Amniotic stem cell (primary cell): Measurements from ENCODE around the gene LAMA4.

ENCODE experiments used
- DNase-seq: peaks from one replicate; lab custom pipeline; 2025; lab: John Stamatoyannopoulos, UW

Gene LAMA4

DNA sequence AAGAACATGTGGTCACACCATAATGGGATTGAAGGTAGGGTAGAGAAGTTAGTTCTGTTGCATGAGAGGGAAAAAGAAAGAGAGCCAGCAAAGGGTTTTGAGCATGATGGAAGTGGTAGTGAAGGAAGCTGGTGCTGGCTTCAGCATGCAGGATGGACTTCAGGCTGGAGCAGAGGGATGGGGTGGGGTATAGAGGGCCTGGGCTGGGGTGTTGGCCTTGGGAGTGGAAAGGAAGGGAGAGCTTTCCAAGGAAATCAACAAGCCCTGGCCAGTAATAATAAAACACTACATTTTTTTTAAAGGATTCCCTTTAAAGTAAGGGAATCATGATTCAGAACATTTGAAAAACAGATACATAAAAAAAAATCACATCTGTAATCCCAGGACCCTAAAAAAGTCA is 61.2 kb downstream of the LAMA4 start:
- DNase-seq = no peak

DNA sequence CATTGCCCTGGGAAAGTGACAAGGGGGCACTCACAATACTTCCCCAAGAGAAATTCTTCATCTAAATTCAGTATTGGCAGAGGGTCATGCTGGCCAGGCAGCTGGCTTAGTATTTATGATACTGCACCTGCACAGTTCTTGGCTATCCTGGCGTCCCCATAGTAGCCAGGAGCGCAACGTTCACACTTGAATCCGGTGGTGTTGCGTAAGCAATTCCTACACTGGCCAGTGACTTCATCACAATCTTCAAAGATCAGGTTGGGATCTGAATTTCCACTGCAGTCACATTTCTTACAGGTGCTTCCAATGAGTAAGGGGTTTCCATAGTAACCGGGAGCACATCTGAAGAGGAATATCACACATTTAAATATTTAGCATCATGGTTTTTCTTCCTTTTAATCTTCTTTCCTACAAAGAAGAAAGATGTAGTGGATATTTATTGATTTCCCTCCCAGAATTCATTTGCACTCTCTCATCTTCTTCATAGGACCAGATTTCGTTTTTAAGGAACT is 62.8 kb downstream of the LAMA4 start:
- DNase-seq = no peak

DNA sequence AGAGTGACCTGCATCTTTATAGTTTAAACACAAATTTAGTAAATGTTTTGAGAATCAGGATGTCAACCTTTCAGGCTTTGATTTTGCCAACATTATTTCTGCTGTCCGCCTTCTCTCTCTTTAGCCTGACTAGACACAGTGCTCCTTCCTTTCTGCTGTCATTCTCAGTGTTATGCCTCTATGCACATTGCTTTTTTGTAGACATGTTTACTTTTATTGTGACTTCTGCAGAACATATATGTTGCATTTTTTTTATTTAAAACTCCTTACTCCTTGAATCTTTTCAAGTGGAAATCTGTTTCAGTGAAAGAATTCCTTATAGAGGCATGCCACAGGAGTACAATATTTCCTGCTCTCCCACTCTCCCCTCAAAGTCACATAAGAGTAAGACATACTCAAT is 64.2 kb downstream of the LAMA4 start:
- DNase-seq = no peak

DNA sequence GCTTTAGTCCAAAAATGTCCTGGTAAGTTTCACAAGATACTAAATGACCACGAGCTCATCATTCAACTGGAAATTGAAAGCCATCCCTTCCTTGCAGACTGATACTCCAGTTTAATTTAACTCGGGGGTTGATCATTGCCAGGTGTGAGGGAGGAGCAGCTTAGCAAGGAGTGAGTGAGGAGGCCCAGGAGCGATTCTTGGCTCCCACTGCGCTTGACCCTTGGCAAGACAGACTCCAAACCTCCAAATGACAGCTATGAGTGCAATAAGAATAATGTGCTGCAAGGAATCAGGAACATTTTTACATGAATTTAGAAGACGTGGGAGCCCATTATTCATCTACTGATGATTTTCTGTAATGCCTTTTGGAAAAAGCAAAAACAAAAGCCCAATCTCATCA is 64.9 kb downstream of the LAMA4 start:
- no peak for DNase-seq

DNA sequence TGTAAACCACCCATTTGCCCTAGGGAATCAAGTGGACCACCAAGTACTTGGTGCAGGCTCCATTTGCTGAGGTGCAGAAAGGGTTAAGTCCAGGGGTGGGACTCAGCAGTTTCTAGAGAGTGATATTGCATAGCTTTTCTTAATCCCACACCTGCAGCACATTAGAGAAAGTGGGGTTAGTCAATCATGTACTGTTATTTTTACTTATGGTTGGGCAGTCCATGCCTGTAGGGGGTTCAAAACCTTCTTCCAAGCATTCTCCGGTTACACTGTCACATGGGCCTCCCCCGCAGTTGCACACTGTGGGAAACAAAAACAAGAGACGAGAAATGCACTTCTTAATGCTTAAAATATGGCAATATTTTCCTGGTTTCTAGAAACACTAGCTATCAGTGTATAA is 65.5 kb downstream of the LAMA4 start:
- peak; percentile 20 for DNase-seq

DNA sequence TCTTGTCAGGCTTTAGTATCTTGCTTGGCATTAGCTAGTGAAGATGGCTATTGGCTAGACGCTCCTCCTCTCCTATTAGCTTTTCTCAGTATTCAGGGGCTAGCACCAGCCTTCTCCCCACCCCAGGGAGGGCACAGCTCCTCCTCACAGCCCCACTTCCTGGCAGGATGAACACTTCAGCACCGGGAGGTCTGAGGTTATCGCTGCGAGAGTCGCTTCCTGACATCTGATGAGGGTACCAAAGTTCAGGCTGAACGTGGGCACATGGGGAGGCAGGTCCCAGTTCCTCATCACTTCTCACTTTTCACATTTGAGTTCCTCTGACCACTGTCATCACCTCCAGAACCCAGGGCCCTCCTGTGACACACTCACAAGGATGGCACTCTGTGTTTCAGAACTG is 66.6 kb downstream of the LAMA4 start:
- DNase-seq = no peak

DNA sequence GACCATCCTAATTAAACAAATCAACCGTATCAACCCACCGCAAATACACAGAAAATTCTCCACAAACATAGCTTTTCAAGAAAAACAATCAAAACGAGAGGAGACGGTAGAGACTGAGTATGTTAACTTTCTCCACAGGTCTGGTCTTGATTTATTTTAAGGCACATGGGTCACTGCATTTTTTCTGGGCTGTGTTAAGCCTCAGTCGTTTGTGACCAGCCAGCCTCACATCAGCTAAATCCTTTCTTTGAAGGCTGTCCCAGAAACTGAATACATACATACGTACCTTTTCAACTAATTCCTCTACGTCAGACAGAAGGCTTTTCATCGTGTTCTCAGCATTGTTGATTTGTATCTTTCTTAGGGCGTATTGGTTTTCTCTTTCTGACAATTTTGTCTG is 69.4 kb downstream of the LAMA4 start:
- no peak for DNase-seq

DNA sequence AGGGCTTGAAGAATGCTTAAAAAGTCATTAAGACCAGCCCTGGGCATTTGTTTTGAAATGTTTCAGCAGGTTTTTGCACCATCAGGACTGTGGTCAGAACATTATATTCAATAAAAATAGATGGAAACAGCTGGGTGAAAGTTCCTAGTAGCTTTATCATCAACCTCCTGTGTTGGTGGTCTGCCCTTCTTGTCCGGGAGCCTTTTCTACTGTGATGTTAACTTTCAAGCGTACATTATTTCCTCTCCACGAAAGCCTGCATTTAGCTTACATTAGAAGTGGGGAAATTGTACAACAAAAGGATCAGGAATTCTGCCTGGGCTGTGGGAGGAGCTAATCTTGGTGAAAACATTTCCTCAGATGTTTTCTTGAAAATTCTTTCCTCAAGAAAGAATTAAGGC is 71.1 kb downstream of the LAMA4 start:
- no peak for DNase-seq

DNA sequence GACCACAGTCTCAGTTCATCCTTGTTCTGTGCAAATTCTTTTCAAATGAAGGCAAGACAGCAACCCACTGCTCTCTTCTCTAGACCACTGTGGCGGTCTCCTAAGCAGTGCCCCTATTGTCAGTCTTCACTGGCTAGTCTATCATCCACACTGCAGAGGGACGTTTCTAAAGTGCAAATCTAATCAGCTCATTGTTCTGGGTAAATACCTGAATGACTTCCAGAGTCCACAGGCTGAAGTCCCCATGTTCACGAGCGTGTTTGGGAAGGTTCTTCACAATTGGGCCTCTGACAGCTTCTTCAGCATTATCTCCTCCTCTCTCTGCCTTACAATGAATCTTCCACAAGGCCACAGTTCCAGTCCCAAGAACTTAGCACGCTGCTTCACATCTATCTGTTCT is 73.2 kb downstream of the LAMA4 start:
- no peak for DNase-seq

DNA sequence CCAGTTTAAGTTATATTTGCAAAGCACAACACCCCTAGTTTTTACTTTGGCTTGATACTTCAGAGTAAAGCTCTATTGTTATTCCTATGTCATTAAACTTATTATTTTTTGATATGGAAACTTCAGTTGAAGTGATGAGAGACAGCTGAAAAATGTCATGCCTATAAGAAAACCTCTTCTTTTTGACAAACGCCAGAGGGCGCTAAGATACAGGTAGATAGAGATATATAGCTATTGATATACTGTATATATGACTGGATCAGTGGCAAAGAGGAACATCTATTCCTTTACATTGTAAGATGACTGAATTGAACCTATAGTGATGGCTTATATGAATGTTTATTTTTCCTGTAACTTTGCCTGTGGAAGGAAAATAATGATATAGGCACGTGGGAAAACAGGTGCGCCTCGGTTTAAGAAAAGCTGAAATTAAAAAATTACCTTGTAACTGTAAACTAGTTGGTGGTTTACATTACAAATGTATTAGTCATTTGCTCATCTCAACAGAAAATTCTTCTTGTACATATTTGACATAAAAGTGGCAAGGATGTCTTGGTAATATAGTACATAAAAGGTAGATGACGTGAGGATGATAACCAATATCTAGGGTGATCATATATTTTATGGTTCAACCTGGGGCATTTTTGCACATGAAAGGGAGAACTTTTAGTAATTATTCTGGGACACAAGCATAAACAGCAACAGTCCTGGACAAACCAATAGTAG is 74.1 kb downstream of the LAMA4 start:
- DNase-seq = peak; percentile 74

DNA sequence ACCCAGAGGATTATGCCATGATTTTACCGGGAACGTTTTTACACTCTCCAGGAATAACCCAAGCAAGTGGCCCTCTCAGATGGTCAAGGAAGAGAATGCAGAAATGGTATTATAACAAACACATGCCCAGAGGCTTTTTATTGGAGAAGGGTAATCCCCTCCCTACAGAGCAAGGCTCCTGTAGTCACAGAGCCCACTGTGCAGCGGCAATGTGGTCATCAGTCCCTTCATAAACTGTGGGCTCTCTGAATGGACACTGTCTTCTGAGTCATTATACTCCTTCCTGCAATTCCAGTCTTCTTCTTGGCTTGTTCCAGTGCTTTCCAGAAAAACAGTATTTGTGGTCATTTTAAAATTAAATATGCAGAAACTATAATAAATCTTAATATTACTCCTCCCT is 74.7 kb downstream of the LAMA4 start:
- no peak for DNase-seq

DNA sequence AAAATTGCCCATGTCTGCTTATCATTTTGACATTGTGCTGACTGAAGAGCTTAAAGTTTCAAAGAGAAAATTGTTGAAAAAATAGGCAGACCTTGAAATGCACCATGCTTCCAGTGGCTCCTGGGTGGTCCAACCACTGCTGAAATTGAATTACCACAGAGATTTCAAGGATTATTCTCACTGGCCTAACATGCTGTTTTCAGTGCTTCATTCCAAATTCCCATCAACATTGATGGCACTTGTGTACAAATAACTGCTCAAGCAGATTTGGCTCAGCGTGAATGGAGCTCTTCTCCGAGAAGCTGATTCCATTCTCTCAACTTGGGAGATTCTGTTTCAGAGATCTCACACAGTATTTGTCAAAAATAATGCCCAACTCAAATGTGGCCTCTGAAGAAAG is 75.5 kb downstream of the LAMA4 start:
- DNase-seq = no peak

DNA sequence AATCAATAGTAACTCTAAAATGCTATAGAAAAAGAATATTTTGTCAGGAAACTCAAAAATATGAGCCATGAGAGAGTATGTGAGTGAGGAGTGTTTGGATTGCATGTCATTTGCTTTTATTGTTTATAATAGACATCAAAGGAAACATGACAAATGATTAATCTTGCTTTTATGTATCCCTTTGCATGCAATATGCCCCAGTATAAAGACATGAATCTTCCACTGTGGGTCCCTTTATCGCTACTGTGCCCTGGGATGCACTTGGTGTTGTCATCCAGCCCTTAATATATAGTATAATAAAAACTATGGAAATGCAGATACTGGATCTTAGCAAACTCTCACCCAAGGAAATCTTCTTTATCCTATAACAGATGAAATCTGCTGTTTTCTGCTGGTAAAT is 77.3 kb downstream of the LAMA4 start:
- no peak for DNase-seq

DNA sequence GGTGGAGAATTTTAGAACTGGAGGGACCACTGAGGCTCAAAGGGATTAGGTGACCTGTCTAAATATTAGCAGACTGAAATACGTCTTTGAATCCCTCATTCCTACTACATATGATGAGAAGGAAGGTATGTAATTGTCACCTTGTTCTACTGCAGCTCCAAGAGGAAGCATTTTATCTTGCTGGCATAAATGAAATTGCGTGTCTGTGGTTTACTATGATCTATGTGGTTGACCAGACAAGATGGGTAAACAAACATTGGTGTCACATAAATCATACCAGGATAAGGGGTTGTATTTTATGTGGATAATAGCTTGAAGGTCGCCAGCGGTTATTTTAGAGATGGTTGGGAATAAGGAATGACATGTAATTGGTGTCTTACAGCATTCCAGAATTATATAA is 78.2 kb downstream of the LAMA4 start:
- DNase-seq = no peak

DNA sequence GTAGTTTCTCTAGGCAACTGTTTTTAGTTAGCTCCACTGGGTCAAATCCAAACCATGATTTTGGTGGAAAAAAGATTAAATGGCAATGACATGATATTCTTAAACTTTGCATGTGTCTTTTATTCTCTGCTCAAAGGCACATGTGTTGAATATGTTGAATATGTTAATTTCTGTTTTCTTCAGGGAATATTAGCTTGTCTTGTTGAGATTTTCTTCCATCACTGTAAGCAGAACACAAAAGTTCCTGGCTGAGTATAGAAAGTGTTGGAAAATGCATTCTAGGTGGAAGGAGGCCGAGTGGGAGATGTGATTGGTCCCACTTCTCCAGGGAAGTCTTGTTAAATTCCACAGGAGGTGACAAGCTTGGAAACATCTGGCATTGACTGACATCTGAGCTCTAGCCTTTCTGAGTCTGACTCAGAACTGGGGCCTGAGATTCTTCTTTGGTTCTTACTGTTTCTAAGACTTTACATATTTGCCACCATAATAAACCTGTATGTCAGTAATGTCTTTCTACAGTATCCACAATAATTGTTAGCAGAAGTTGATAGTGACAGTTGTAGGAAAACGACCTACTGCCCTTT is 81.1 kb downstream of the LAMA4 start:
- DNase-seq = no peak

DNA sequence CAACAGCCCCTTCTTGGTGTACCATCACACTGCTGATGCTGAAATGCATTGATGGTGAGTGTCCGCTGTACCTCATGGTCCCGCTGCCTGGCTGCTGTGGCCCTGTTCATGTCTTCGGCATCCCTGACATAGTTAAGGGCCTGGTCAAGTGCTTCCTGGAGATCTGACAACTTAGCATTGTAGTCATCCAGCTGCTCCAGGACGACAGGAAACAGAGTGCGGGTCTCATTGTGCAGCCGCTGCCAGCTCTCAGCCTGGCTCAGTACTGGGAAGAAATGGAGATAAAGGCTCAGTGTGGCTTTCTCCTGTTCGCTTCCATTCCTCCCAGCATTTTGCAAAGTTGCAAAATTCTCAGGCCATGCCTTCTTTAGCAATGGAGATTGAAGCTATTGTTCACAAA is 81.8 kb downstream of the LAMA4 start:
- no peak for DNase-seq

DNA sequence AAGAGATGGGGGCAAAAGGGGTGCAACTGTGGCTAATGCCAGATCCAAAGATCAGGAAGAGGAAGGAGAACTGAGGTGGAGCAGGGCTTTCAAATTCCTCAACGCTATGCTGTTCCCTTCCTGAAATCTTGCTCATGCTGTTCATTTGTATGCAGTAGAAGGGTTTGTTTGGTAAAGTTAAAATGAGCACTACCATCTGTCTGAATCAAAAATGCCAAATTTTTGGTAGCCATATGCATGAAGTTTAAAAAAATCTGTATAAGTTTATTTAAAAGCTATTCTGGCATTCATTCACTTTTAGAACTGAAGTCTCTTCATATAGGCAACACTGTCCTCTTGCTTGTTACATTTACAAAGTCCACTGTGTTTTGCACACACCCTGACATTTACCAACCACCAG is 84.8 kb downstream of the LAMA4 start:
- no peak for DNase-seq

DNA sequence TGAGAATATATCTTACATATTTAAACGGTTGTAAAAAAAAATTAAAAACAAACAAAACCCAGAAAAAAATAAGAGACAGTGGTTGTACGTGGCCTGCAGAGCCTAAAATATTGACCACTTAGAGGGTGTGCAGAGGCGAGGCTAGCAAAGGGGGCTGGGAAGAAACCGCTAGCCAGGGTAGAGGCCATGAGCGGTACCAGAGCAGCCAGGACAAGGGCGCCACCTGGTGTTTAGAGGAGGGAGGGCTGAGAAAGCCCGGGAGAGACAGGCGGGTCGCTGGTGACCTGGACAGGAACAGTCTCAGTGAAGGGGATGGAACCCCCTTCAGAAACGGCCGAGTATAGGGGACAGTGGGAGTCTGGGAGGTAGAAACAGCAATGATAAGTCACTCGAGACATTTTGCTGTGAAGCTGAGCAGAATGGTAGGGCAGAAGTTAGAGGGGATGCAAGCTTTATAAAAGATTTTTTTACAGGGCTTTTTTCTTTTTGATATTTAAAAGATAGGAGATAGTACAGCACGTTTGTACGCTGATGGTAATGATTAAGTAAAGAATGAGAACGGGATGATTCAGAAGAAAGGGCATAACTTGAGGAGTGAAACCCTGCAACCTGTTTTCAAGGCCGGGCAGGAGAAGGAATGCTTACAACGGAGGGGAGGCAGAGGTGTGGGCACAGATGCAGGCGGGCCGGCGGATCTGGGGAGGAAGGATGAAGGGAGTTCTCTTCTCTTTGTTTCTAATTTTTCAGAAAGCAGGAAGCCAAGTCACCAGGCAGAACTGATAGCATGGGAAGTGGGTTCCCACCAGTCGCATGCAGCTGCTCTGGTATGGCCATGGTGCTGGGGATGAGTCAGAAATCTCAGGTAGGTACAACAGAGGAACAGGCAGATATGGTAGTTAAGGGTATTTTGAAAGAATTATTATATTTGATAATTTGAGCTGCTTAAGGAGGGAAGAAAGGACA is 90.8 kb downstream of the LAMA4 start:
- DNase-seq = peak; percentile 16

DNA sequence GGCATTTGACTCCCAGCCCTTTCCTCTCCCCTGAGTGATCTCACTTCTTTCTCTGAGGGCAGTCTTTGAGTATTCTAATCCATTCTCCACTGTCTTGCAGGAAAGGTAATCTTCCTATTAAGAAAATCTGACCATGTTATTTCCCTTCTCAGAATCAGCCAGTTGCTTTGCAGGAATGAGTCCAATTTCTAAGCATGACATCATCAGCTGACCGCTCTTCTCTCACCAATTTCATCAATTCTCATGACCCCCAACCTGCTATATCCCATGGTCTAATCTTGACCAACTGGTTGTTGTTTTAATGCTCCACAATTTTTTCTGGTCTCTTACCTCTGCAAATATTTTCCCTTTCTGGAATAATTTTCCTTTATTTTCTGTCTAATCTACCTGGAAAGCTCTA is 93.6 kb downstream of the LAMA4 start:
- DNase-seq = no peak

DNA sequence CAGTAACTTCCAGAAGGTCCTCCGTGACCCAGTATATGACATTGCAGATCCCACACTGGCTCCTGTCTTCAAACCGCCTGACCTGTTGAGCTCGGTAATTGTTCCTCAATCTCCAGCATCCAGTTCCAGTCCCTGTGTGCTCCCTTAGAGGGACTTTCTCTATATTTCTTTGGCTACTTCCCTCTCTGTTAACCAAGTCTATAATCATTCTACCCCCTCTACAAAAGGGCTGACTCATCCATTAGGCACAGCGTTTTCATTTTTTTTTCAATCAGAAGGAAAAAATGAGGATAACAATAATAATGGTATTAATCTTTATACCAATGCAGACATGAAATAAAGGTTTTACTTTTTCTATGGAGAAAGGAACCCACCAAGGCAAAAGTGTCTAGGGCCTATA is 97.7 kb downstream of the LAMA4 start:
- DNase-seq = no peak

DNA sequence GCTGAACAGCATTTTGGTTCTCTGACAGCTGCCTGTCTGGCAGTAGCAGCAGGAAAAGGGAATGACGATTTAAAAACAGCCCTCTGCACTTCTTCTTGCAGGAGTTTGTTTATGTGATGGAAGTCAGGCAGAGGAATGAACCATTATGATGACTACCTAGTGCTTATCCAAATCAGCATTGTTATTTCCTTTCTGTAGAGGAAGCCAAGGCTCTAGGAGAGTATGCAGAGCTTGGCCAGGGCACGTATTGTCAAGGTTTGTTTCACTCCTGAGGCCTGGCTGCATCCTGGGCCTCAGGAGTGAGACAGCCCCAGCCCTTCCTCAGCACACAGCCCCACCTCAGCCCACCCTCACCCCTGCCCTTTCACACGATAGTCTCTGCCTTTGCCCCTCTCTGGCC is 98.5 kb downstream of the LAMA4 start:
- DNase-seq = no peak

DNA sequence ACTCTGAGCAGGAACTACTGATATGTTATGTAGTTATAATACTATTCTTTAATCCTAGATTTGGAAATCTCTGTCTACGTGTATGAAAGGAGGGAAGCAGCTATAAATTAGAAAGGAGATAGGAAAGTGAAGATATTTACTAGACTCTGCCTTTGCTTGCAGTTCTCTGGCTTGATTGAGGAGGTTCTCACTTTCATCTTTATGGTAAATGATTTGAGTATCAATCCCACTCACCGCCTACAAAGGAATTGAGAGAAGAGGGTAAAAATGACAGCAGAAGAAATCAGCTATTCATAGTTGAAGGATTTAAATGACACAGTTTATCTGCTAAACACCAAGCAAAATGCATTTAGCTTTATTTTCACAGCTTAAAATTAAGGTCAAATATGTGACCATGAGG is 99.7 kb downstream of the LAMA4 start:
- DNase-seq = no peak
